ENCODE measurements around the gene CASP10.
"Not testable (repeated sequence)": the region's sequence is repeated elsewhere in the genome, so short reads cannot be mapped to it uniquely, and the experiment has no call there.

Gene CASP10

DNA sequence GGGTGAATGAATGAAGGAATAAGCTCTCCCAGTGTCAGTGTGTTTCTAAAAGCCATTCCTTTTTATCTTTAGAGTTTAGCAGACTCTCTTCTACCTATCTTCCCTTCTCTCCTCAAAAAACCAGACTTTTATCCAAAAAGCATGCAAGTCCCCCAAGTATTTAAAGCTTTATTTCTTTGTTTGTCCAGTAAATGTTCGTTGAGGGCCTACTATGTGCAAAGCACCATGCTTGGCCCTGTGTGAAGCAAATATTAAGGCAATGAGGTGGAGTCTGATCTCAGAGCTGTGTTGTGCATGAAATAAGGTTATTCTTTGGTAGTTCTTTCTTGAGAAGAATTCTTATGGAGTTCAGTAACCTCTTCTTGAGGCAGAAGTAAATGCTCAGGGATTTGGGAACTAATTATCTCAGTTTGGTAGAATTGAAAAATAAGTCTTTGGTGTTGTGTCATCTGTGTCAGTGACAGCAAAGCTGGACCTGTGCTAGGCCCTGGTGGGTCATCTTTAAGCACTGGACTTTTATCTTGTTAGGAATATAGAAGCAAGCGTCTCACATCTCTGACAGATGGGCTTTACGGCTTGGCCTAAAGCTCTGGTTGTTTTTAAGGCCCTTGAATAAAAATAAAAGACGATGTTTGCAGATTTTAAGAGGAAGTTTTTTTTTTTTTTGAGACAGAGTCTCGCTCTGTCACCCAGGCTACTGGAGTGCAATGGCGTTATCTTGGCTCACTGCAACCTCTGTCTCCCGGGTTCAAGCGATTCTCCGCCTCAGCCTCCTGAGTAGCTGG is 28.1 kb upstream of the CASP10 start:
- in situ Hi-C loops (cut with MboI; ENCODE audit: low sequenced_read_pairs) = no loop called here

DNA sequence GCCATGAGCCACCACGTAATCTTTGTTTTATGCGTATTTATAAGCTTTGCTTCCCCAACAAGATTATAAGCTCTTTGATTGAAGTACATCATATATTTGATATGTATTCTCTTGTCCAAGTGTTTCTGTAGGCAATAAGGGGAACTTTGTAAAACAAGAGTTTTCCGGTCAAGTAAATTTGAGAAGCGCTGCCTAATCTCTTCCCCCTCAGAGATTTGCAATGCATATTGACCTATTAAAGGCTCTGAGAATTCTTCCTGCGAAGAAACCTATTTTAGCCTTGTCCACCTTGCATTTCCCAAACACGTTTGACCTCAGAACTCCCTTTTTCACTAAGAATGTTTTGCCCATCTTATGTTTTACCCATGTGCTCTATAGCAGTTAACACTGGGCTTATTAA is 26.9 kb upstream of the CASP10 start:
- in situ Hi-C loops (cut with MboI; ENCODE audit: low sequenced_read_pairs) = no loop called here

- in situ Hi-C loops (cut with MboI; ENCODE audit: low sequenced_read_pairs) = no loop called here
These were observed 26.3 kb upstream of the CASP10 start for GRCh38 chr2:201156640-201157039.

GRCh38 chr2:201157694-201158093 is 25.2 kb upstream of the CASP10 start:
- in situ Hi-C loops (cut with MboI; ENCODE audit: low sequenced_read_pairs) = no loop called here

- in situ Hi-C loops (cut with MboI; ENCODE audit: low sequenced_read_pairs) = no loop called here
These were observed 24.6 kb upstream of the CASP10 start for GRCh38 chr2:201158111-201158929.

- in situ Hi-C loops (cut with MboI; ENCODE audit: low sequenced_read_pairs) = no loop called here
These were observed 18.8 kb upstream of the CASP10 start for GRCh38 chr2:201164166-201164565.

- in situ Hi-C loops (cut with MboI; ENCODE audit: low sequenced_read_pairs) = no loop called here
These were observed 15.4 kb upstream of the CASP10 start for GRCh38 chr2:201167546-201167945.

- in situ Hi-C loops (cut with MboI; ENCODE audit: low sequenced_read_pairs) = not testable (repeated sequence)
These were observed 14.4 kb upstream of the CASP10 start for GRCh38 chr2:201168496-201168895.

GRCh38 chr2:201171259-201171814 is 11.6 kb upstream of the CASP10 start:
- in situ Hi-C loops (cut with MboI; ENCODE audit: low sequenced_read_pairs) = no loop called here

GRCh38 chr2:201172279-201172678 is 10.7 kb upstream of the CASP10 start:
- in situ Hi-C loops (cut with MboI; ENCODE audit: low sequenced_read_pairs) = no loop called here

DNA sequence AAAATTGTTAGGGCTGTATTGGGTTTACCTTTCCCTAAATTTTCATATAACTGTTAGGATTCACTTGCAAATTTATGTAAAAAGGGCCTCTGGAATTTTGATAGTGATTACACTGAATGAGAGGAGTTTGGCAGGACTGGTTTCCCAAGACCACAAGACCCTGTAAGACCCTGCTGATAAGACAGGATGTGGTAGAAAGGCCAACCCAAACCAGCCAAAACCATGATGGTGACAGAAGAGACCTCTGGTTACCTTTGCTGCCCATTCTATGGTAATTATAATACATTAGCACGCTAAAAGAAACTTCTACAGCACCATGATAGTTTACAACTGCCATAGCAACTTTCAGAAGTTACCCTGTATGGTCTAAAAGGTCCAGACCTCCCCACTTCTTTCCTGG is 8.3 kb upstream of the CASP10 start:
- in situ Hi-C loops (cut with MboI; ENCODE audit: low sequenced_read_pairs) = no loop called here

- in situ Hi-C loops (cut with MboI; ENCODE audit: low sequenced_read_pairs) = no loop called here
These were observed 6.9 kb upstream of the CASP10 start for GRCh38 chr2:201176081-201176481.

- in situ Hi-C loops (cut with MboI; ENCODE audit: low sequenced_read_pairs) = no loop called here
These were observed 2.9 kb upstream of the CASP10 start for GRCh38 chr2:201180010-201180409.

DNA sequence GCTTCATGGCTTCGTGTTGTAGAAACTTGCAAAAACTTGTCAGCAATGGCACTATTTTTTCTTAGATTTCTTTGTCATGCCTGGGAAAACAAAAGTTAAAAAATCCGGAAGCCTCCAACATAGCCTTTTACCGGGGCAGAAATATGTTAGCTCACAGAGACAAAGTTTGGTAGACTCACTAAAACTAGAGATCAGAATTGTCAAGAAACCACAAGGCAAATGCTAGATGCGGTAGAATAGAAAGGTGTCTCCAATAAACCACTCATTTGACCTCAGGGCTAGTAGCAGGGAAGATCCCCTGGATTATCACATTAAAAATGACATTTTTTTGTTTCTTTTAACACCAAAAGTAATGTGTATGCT is 405 bp downstream of the CASP10 start:
- in situ Hi-C loops (cut with MboI; ENCODE audit: low sequenced_read_pairs) = no loop called here

GRCh38 chr2:201183835-201184234 is 894 bp downstream of the CASP10 start:
- in situ Hi-C loops (cut with MboI; ENCODE audit: low sequenced_read_pairs) = not testable (repeated sequence)

- in situ Hi-C loops (cut with MboI; ENCODE audit: low sequenced_read_pairs) = not testable (repeated sequence)
These were observed 1.3 kb downstream of the CASP10 start for GRCh38 chr2:201184248-201184647.

DNA sequence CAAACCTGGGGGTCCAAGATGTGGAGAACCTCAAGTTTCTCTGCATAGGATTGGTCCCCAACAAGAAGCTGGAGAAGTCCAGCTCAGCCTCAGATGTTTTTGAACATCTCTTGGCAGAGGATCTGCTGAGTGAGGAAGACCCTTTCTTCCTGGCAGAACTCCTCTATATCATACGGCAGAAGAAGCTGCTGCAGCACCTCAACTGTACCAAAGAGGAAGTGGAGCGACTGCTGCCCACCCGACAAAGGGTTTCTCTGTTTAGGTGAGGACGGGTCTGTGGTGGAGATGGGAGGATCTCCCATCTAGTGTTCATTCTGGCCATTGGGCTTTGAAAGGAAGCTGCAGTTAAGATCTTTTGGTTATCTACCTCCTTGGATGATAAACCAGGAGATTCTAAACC is 2.9 kb downstream of the CASP10 start:
- in situ Hi-C loops (cut with MboI; ENCODE audit: low sequenced_read_pairs) = no loop called here

DNA sequence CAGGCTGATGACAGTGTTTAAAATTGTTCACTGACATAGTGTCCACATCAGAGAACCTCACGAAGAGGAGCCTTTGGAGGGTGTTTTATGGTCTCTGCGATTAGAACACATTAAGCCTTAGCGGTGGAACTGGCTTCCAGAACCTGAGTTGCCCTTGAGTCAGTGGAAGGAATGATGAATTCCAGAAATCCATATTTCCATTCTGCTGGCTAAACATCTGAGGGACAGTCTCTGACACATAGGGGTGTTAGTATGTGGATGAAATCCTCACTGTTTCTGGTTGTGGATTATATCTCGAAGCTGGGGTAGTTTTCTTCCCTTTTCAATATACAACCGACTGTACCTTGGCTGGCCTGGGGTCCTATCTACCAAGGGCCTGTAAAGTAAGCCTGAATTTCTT is 4.0 kb downstream of the CASP10 start:
- in situ Hi-C loops (cut with MboI; ENCODE audit: low sequenced_read_pairs) = no loop called here

GRCh38 chr2:201188449-201188848 is 5.5 kb downstream of the CASP10 start:
- in situ Hi-C loops (cut with MboI; ENCODE audit: low sequenced_read_pairs) = no loop called here

- in situ Hi-C loops (cut with MboI; ENCODE audit: low sequenced_read_pairs) = no loop called here
These were observed 8.4 kb downstream of the CASP10 start for GRCh38 chr2:201191132-201191875.

DNA sequence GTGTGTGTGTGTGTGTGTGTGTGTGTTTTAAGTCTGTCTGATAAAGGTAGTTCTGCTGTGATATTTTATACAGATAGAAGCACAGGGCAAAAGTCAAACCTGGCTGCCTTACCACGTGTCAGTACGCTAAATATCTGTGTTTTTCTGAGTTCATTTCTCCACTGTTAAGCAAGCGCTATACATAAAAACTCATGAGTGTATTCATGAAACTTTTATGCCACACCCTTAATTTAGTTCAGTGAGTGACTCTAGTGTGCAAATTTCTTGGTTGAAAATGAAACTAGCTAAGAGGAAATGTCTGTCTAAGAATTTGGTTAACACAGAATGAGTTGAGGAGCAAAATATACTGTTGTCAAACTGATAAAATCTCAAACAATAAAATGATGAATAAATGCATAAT is 11.2 kb downstream of the CASP10 start:
- in situ Hi-C loops (cut with MboI; ENCODE audit: low sequenced_read_pairs) = no loop called here

All from hTERT RPE-1 (cell line).